ENCODE data around the gene XYLT1.
"Not testable (repeated sequence)": the region's sequence is repeated elsewhere in the genome, so short reads cannot be mapped to it uniquely, and the experiment has no call there.

DNA sequence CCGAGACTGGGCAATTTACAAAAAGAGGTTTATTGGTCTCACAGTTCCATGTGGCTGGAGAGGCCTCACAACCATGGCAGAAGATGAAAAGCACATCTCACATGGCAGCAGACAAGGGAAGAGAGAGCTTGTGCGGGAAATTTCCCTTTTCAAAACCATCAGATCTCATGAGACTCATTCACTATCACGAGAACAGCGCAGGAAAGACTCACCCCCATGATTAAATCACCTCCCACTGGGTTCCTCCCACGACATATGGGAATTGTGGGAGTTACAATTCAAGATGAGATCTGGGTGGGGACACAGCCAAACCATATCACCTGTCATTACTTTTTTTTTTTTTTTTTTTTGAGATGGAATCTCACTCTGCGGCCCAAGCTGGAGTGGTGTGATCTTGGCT lies 60.4 kb downstream of the XYLT1 start:
- not testable (repeated sequence) for TF ChIP-seq EZH2 (IDR thresholded peaks at IDR 0.05); POLR2AphosphoS5 (IDR thresholded peaks at IDR 0.05; ENCODE audit: borderline replicate concordance, low read depth, low read length)

All from SK-N-MC (cell line).